Lower lobe of right lung (tissue), 2 donors: Measurements from ENCODE around the gene URM1. TPM values are rescaled to one million over a fixed set of nuclear protein-coding genes. Genes with fewer than 3 reads are reported as not detected.
A peak's percentile ranks its signal among the peaks of the same experiment; 100 is the strongest.
"Not testable (repeated sequence)": the region's sequence is repeated elsewhere in the genome, so short reads cannot be mapped to it uniquely, and the experiment has no call there.

Experiments used
- ATAC-seq, 2 donors: fragments of 200-7000 bp; cut with Tn5 transposase; one replicate each; pipeline ENCODE4 v1.9.1; 2020 to 2022; ENCODE audit warnings: mild to moderate bottlenecking in 2 of 2, moderate library complexity in 2 of 2
- DNase-seq: peaks from one replicate; pipeline ENCODE4 v3.0.0-alpha.2; 2020
- H3K27ac ChIP-seq: fragments of 200-600 bp; one replicate; pipeline ENCODE4 v1.8.0; 2022
- H3K27me3 ChIP-seq: fragments of 200-600 bp; one replicate; pipeline ENCODE4 v1.8.0; 2022; ENCODE audit warnings: low read depth
- H3K36me3 ChIP-seq: fragments of 200-600 bp; one replicate; pipeline ENCODE4 v1.8.0; 2022; ENCODE audit warnings: mild to moderate bottlenecking
- H3K4me1 ChIP-seq: fragments of 200-600 bp; one replicate; pipeline ENCODE4 v1.8.0; 2022
- H3K4me3 ChIP-seq: fragments of 200-600 bp; one replicate; pipeline ENCODE4 v1.8.0; 2022; ENCODE audit warnings: mild to moderate bottlenecking
- H3K9me3 ChIP-seq: fragments of 200-600 bp; one replicate; pipeline ENCODE4 v1.8.0; 2022
- intact Hi-C: fragments of 100-400 bp; cut with DNase I; formaldehyde crosslinking; loops from one replicate; pipeline ENCODE4 v1.11.0; 2022
- total RNA-seq: library from RNA; stranded (reverse); fragmentation: NEBNext Ultra II Directional; extraction: Animal tissue kit (Norgen Biotek cat#: 25700); gene quantifications from one replicate; pipeline ENCODE4 v1.2.1, GENCODE V29; 2021
- TF ChIP-seq, protein P1 (sequence below): fragments of 200-600 bp; IDR thresholded peaks from one replicate; pipeline ENCODE4 v1.8.0; 2022; ENCODE audit warnings: antibody characterized with exemption, mild to moderate bottlenecking
- donor health status: DM: no; HTN: yes; CAD: no; lungs with severe emphysema.

The URM1 gene
- total RNA-seq, 1 donor from 2014 or later: 49.0 TPM

GRCh38 chr9:128409450-128409849 lies 38.3 kb downstream of the URM1 start:
- H3K36me3 ChIP-seq: no peaks in the 10 kb centered on the region
- intact Hi-C loops: no loop called here
- no peaks in the 10 kb centered on the region for H3K9me3 ChIP-seq
- H3K4me1 ChIP-seq: no peaks in the 10 kb centered on the region
- H3K27ac ChIP-seq: no peak overlapping the region
- TF ChIP-seq, protein P1, sequence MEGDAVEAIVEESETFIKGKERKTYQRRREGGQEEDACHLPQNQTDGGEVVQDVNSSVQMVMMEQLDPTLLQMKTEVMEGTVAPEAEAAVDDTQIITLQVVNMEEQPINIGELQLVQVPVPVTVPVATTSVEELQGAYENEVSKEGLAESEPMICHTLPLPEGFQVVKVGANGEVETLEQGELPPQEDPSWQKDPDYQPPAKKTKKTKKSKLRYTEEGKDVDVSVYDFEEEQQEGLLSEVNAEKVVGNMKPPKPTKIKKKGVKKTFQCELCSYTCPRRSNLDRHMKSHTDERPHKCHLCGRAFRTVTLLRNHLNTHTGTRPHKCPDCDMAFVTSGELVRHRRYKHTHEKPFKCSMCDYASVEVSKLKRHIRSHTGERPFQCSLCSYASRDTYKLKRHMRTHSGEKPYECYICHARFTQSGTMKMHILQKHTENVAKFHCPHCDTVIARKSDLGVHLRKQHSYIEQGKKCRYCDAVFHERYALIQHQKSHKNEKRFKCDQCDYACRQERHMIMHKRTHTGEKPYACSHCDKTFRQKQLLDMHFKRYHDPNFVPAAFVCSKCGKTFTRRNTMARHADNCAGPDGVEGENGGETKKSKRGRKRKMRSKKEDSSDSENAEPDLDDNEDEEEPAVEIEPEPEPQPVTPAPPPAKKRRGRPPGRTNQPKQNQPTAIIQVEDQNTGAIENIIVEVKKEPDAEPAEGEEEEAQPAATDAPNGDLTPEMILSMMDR: no peak
- ATAC-seq (no peak), DNase-seq (no peak)
- no peak overlapping the region for H3K4me3 ChIP-seq
- H3K27me3 ChIP-seq: peaks cover 31% of the 10 kb centered on the region

- ATAC-seq (no peak), DNase-seq (no peak)
- no peak overlapping the region for H3K27ac ChIP-seq
- intact Hi-C loops: no loop called here
- peaks cover 37% of the 10 kb centered on the region for H3K27me3 ChIP-seq
- H3K4me1 ChIP-seq: no peaks in the 10 kb centered on the region
- TF ChIP-seq, protein P1: no peak
- no peaks in the 10 kb centered on the region for H3K9me3 ChIP-seq
- no peaks in the 10 kb centered on the region for H3K36me3 ChIP-seq
- H3K4me3 ChIP-seq: no peak overlapping the region
Measured at GRCh38 chr9:128409978-128410377, 38.8 kb downstream of the URM1 start.

DNA sequence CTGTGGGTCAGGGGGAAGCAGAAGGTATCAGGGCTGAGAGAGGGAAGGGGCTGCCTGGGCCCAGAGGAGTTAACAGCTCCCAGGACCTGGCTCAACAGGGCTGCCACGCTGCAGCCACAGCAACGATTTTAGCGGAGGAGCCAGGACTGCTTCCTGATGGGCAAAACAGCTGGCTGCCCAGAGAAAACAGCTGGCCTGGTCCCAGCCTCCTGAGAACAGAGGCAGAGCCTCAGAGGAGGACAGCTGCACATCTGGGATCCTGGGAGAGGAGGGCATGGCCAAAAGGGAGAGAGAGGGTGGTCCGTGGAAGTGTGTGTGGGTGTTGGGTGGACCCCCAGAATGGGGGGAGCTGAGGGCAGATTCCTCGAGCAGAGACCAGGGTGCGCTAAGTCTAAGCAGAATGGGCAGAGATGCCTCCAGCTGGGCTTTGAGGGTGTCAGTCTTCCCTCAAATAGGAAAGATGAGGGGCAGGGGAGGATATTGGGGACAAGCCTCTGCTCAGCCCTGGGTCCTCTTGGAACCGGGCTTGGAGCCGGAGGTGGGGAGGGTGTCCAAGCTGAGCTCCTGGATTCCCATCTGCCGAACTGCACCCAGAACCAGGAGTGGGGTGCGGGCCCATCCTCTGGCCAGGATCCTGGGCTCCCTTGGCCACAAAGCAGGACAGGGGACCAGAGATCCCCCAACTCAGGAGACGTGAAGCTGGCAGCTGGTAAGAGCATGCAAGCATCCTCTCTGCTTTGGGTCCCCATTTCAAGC lies 40.4 kb downstream of the URM1 start:
- ATAC-seq (peak; percentile 6 to 10), DNase-seq (no peak)
- Histone ChIP-seq H3K27me3 (peaks cover 47% of the 10 kb centered on the region), H3K4me1 (no peaks in the 10 kb centered on the region), H3K9me3 (no peaks in the 10 kb centered on the region), H3K27ac (no peak overlapping the region), H3K4me3 (no peak overlapping the region), H3K36me3 (no peaks in the 10 kb centered on the region)
- TF ChIP-seq, protein P1: no peak
- intact Hi-C loops: no loop called here

DNA sequence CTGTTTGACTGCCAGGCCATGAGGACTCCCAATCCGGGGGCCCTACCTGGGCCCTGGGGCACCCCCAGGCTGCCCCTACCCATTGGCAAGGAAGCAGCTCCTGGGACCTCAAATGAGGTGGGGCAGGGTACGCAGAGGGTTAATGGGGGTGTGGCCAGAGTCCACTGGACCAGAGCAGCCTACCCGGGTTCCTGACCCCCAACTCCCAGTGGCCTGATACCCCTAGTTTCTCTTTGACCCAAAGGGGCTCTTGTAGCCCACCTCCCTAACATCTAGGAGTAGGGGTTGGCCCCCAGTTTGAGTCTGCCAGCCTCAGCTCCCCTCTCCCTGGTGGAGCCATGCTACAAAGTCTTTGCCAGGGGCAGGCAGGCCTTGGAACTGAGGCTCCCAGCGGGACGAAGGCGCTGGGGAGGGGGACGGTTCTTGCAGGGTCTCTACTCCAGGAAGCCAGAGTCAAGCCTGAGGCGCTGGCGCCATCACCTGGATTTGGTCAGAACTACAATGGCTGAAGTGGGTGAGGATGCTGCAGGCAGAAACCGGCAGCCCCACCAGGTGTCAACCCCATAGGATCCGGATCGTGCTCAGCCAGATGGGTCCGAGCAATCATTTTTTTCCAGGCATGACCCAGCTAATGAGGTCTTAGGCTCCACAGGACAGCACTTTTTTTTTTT lies 41.1 kb downstream of the URM1 start:
- ATAC-seq: peak; percentile 53 to 59
- Histone ChIP-seq H3K4me1 (no peaks in the 10 kb centered on the region), H3K36me3 (no peaks in the 10 kb centered on the region), H3K27ac (no peak overlapping the region), H3K4me3 (no peak overlapping the region), H3K27me3 (peaks cover 53% of the 10 kb centered on the region), H3K9me3 (no peaks in the 10 kb centered on the region)
- TF ChIP-seq, protein P1: peak; percentile 55
- peak; percentile 58 for DNase-seq
- intact Hi-C loops: no loop called here

- H3K9me3 ChIP-seq, H3K36me3 ChIP-seq, H3K4me3 ChIP-seq, H3K27ac ChIP-seq, DNase-seq, ATAC-seq, intact Hi-C loops, H3K4me1 ChIP-seq: not testable (repeated sequence)
- peaks cover 54% of the 10 kb centered on the region for H3K27me3 ChIP-seq
Measured at GRCh38 chr9:128413728-128414127, 42.6 kb downstream of the URM1 start.

DNA sequence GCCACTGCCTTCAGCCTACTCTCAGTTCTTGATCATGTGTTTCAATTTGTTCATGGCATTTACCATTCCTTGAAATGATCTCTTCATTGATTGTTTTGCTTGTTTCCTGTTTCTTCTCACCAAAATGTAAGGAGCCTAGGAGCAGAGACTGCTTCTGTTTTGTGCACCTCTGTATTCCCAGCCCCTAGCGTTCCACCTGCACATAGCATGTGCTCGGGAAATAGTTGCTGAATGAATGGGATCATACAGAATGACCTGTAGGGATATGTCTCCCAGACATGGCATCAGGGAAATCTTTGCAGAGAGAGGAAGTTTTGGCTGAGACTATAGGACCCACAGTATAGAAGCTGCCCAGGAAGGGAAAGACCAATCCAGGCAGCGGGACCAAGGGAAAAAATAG lies 43.3 kb downstream of the URM1 start:
- intact Hi-C loops: no loop called here
- peaks cover 54% of the 10 kb centered on the region for H3K27me3 ChIP-seq
- no peak overlapping the region for H3K4me3 ChIP-seq
- ATAC-seq (no peak), DNase-seq (no peak)
- H3K4me1 ChIP-seq: peaks cover 7% of the 10 kb centered on the region
- H3K27ac ChIP-seq: no peak overlapping the region
- no peaks in the 10 kb centered on the region for H3K9me3 ChIP-seq
- TF ChIP-seq, protein P1: no peak
- H3K36me3 ChIP-seq: no peaks in the 10 kb centered on the region
